ENCODE data around the gene ADGRG6.

GRCh38 chr6:142429195-142429594, 127.4 kb downstream of the ADGRG6 start:
- no peak for TF ChIP-seq CTCF (IDR thresholded peaks at IDR 0.05; ENCODE audit: low read length)
- TF ChIP-seq EZH2 (optimal IDR thresholded peaks at IDR 0.05; ENCODE audit: low read depth, low read length): no peak
- no peak for TF ChIP-seq EZH2phosphoT487 (IDR thresholded peaks at IDR 0.05; ENCODE audit: low read length)

Measured in MM.1S (cell line).